HG03064 (cell line): ENCODE data around the gene RAD51B.
A peak's percentile ranks its signal among the peaks of the same experiment; 100 is the strongest.

Source experiments
- ATAC-seq: cut with Tn5 transposase; IDR thresholded peaks from one replicate; pipeline ENCODE4 v1.9.1; 2021; ENCODE audit warnings: low read depth; ENCODE audit not compliant: unreplicated experiment

Gene RAD51B

GRCh38 chr14:68386950-68387779, 567.6 kb downstream of the RAD51B start:
- no peak for ATAC-seq

DNA sequence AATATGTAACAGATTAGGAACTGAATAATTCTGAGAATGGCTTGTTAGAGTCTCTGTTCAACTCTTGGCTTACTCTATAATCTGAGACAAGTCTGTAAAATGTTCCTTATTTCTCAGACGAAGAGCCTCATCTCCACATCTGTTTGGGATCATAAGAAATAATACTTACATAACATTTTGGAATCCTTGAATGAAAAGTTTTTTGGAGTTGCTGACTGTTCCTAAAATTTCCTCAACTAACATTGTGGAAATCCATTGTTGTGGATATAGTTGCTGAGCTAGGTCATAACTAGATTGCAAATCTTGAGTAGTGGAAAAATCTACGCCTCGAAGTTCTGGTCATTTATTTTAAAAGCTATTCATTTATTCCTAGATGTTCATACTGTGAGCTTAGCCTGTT, 570.4 kb downstream of the RAD51B start:
- no peak for ATAC-seq

GRCh38 chr14:68390741-68391140, 571.2 kb downstream of the RAD51B start:
- no peak for ATAC-seq

DNA sequence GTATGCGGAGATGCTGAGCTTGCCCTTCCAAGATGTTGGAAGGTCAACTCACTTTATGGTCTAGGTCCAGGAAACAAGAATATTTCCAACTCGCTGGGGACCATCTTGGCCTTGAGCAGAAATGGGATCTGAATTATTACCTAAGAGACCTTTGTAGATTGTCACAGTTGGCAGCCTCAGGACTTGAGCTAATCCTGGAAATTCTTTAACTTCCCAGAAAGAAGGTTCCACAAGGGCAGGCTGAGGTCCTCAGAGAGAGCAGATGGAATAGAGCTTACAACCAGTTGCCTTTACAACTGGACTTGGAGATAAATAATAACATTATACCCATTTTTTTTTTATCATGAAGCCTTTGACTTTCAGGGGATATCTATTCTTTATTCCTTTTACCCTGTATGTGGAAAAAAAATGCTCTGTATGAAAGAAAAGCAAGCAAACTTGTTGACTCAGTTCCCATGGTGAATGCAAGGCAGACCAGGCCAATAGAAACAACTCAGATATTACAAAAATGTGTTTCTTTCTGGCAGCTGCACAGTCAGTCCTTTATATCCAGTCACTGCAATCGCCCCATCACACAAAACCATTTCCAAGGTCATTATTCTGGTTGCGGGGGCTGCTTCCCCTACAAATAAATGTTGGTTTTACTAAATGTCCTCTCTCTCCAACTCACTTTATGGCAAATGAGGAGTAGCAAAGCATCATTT, 571.9 kb downstream of the RAD51B start:
- no peak for ATAC-seq

GRCh38 chr14:68392393-68393141, 573.0 kb downstream of the RAD51B start:
- no peak for ATAC-seq

DNA sequence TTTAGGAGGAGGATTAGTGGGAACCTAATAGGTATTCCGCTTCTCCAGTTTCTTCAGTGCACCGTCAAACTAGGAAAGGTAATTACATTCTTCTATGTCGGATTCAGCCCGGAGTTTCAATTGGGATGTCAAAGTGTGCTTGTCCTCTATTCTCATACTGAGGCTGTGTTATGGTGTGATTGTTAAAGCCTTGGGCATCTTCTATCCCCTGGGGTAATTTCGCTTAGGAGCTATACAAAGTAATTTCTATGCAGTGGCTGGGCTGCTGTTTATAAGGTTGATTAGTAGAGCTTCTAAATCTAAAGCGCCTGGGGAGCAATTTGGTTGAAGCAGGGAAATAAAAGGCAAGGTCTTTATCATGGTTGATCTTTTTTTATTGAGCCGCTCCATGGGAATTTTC, 573.7 kb downstream of the RAD51B start:
- ATAC-seq: no peak

DNA sequence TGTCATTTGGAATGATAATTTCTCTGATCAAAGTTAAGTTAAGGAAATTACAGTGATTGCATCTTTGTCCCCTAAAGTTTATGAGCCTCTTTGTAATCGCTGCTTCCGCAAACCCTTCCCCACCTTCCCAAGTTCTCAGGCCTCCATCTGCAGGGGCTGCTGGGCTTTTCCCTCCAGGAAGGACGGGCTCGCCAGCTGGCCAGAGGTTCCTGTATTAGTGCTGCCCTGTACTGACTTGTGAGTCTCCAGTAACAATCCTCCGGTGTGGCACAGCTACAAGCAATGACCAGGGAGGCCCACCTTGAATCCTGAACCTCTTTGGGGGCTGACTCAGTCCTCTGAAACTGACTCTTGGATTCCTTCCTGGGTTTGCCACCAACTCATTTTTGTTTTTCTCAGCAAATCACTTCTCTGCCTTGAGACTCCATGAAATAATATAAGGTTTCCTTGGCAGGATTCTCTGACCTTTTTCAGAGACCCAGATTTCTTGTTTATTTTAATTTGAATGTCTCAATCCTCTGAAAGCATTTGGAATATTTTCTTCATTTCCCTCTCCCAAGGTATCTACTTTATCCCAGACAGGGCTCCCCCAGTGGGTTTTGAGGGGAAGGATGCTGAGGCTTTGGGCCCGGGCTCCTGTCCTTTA, 574.7 kb downstream of the RAD51B start:
- no peak for ATAC-seq

GRCh38 chr14:68394764-68395143, 575.2 kb downstream of the RAD51B start:
- no peak for ATAC-seq

DNA sequence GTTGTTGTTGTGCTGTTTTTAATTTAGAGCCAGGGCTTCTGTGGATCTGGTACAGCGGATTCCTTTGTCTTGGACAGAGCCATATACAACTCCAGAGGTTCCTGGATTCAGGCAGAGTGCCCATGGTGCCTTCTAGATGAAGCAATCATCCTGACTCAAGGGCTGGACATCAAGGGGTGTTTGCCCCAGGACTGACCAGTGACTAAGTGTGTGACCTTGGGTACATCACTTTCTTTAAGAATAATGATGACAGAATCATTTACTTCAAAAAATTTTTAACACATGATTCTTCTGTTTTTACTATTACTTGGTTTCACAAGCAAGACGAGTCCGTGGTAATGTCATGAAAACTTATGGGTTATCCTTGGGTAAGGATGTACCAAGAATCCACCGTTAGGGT, 576.0 kb downstream of the RAD51B start:
- ATAC-seq: no peak

GRCh38 chr14:68396461-68396860, 576.9 kb downstream of the RAD51B start:
- no peak for ATAC-seq

DNA sequence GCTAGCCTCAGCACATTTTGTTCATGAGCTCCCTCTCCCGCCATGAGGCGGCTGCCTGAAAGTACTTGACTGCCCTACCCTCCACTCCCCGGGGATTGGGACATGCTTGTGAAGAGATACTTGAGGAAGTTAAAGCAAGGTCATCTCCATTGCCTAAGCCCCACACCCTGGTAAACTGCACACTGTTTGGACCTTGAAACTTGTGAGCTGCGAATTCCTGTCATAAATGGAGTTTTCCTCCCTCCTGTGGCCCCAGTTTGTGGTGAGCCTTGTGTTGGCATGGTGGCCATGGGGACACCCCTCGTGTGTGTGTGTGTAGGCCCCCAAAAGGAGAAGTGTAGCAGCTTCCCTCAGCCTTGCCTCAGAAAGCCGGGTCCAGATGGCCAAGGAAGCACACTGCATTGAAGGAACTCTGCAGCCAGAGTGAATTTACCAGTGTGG, 577.8 kb downstream of the RAD51B start:
- no peak for ATAC-seq

DNA sequence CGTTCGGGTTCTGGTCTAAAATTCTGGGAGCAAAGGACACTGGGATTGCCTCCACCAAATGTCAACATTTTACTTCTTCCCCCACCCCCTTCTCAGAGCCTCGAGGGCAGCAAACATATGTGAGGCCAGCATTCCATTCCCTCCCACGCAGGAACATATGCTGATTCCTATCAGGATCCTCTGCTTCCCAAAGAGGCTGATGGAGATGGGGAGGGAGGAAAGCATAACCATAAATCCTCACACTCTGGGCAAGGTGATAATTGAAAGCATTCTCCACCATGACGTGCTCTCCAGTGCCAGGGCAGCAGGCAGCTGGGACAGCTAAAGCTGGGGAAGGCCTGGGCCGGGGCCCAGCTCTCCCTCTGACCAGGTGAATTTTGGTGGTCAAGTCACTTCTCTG, 578.2 kb downstream of the RAD51B start:
- no peak for ATAC-seq

DNA sequence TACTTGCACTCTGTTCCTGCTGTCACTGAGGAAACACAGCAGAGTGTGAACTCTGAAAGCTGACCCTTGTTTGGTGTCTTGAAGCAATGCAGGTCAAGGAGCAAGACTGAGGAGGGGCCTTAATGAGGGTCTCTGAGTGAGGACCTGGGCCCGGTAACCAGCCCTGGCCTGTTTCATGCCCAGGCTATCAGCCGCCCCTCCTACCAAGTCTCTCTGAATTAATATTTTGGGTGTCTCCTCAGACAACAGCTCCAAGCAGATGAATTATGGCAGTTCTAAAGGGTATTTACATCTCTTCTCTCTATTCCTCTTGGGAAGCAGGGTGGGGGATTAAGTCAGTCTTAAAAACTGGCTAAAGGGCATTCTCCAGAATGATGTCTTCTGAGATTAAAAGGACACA, 578.8 kb downstream of the RAD51B start:
- no peak for ATAC-seq

DNA sequence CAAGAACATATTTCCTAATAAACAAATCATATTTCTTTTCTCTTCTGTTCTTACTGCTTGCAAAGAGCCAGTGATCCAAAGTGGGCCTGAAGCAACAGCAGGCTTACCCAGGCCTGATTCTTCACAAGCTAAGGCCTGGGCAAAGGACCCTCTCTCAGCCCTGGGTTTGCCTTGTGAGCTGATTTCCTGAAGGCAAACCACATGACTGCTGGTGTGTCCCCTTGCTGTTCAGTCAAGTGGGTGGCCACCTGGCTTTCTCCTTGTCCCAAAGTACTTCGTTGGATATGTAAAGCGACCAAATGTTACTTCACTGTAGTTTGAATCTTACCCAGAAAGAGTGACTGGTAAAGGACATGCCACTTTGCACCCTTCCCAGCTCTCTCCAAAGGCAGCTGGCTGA, 580.4 kb downstream of the RAD51B start:
- no peak for ATAC-seq

GRCh38 chr14:68401317-68401716, 581.7 kb downstream of the RAD51B start:
- ATAC-seq: no peak

- peak; percentile 56 for ATAC-seq
These were observed 582.3 kb downstream of the RAD51B start for GRCh38 chr14:68401855-68402254.

- ATAC-seq: no peak
These were observed 583.0 kb downstream of the RAD51B start for GRCh38 chr14:68402525-68403101.

GRCh38 chr14:68403191-68404145, 583.9 kb downstream of the RAD51B start:
- ATAC-seq: no peak

GRCh38 chr14:68404146-68404527, 584.6 kb downstream of the RAD51B start:
- no peak for ATAC-seq
